Endothelial cell of umbilical vein (primary cell): ENCODE measurements around the gene SPINT2. TPM values are rescaled to one million over a fixed set of nuclear protein-coding genes. Genes with fewer than 3 reads are reported as not detected.

Experiments used
- BruUV-seq: library from RNA; stranded (reverse); fragments of 400-500 nt; replicated peaks from 2 replicates; lab custom pipeline; 2021; lab: Mats Ljungman, UMichigan
- CTCF ChIA-PET: fragments of 300-600, 350-600 bp; sonication (Branson Sonifier 250); formaldehyde crosslinking; loops from one replicate; lab custom pipeline; 2021; ENCODE audit warnings: antibody characterized with exemption, inconsistent platforms; lab: Charles Lee
- POLR2A ChIA-PET: fragments of 300-600, 350-600 bp; sonication (Branson Sonifier 250); formaldehyde crosslinking; loops from one replicate; lab custom pipeline; 2021; ENCODE audit warnings: antibody characterized with exemption, inconsistent platforms; lab: Charles Lee
- DNase-seq: peaks from one replicate; pipeline ENCODE4 v3.0.0-alpha.2; 2011; ENCODE audit warnings: low read depth, low spot score
- FAIRE-seq: peaks from 2 replicates; lab custom pipeline; 2011; peaks lifted over from hg19 to GRCh38; lab: Jason Lieb, UNC
- H2AFZ ChIP-seq: 2 replicates; pipeline ENCODE4 v1.6.0; 2012; ENCODE audit warnings: low read depth, low read length, control low read depth, inconsistent platforms
- H3K27ac ChIP-seq: 2 replicates; pipeline ENCODE4 v1.5.1; 2011; ENCODE audit warnings: low read depth, mild to moderate bottlenecking, control low read depth, low read length, moderate library complexity; ENCODE audit not compliant: insufficient read depth
- H3K27me3 ChIP-seq, 2 experiments: 2 replicates each; pipeline versions ENCODE4 v1.6.0 to v1.6.1; 2011; ENCODE audit warnings: low read length in 2 of 2, mixed read lengths in 1 of 2; ENCODE audit not compliant: control insufficient read depth in 2 of 2, insufficient read depth in 2 of 2
- H3K36me3 ChIP-seq, 2 experiments: 2 replicates in 1 of 2; 3 replicates in 1 of 2; pipeline ENCODE4 v1.5.1; 2011; ENCODE audit warnings: low read length in 2 of 2, mild to moderate bottlenecking in 1 of 2, moderate library complexity in 1 of 2; ENCODE audit not compliant: control insufficient read depth in 2 of 2, insufficient read depth in 2 of 2; ENCODE audit errors: extremely low read depth in 1 of 2
- H3K4me1 ChIP-seq: 3 replicates; pipeline ENCODE4 v1.5.1; 2011; ENCODE audit warnings: mild to moderate bottlenecking, low read length; ENCODE audit not compliant: control insufficient read depth, insufficient read depth; ENCODE audit errors: extremely low read depth
- H3K4me2 ChIP-seq: 2 replicates; pipeline ENCODE4 v1.6.1; 2011; ENCODE audit warnings: low read length, control low read depth, mixed read lengths; ENCODE audit not compliant: insufficient read depth
- H3K4me3 ChIP-seq, 3 experiments: fragments of 200-600 bp in 1 of 3; sonication (generic), shearing (Covaris generic) in 1 of 3; replicated peaks in 1 of 3; 2 replicates each; pipeline ENCODE4 v1.5.1; 2011 to 2016; ENCODE audit warnings: control low read depth in 3 of 3, low read length in 3 of 3, mild to moderate bottlenecking in 2 of 3, inconsistent platforms in 1 of 3, low read depth in 1 of 3, moderate library complexity in 1 of 3; ENCODE audit not compliant: insufficient read depth in 1 of 3
- H3K79me2 ChIP-seq: 2 replicates; pipeline ENCODE4 v1.6.0; 2012; ENCODE audit warnings: low read length, inconsistent platforms; ENCODE audit not compliant: control insufficient read depth, insufficient read depth
- H3K9ac ChIP-seq: replicated peaks from 2 replicates; pipeline ENCODE3; 2011; ENCODE audit warnings: low read length, control low read depth; ENCODE audit not compliant: insufficient read depth; ENCODE audit errors: extremely low read depth
- H3K9me1 ChIP-seq: replicated peaks from 3 replicates; pipeline ENCODE4 v1.6.0; 2011; ENCODE audit warnings: mild to moderate bottlenecking, low read length; ENCODE audit not compliant: control insufficient read depth, insufficient read depth; ENCODE audit errors: extremely low read depth
- H3K9me3 ChIP-seq: replicated peaks from 2 replicates; pipeline ENCODE4 v1.5.1; 2012; ENCODE audit warnings: low read length, inconsistent platforms; ENCODE audit not compliant: control insufficient read depth, insufficient read depth
- H4K20me1 ChIP-seq: replicated peaks from 2 replicates; pipeline ENCODE3; 2011; ENCODE audit warnings: mild to moderate bottlenecking, low read length; ENCODE audit not compliant: control insufficient read depth, insufficient read depth; ENCODE audit errors: extremely low read depth
- EZH2 ChIP-seq: IDR thresholded peaks from 2 replicates; pipeline ENCODE4 v1.6.1; 2012; ENCODE audit warnings: borderline replicate concordance, low read depth, mild to moderate bottlenecking, moderate library complexity, low read length, inconsistent platforms; ENCODE audit not compliant: severe bottlenecking
- FOS ChIP-seq: IDR thresholded peaks from 2 replicates; pipeline ENCODE4 v1.6.1; 2011; ENCODE audit warnings: mild to moderate bottlenecking, low read length, moderate library complexity, borderline replicate concordance; ENCODE audit not compliant: insufficient read depth
- GATA2 ChIP-seq: IDR thresholded peaks from 2 replicates; pipeline ENCODE4 v1.7.0; 2011; ENCODE audit warnings: low read depth, mild to moderate bottlenecking, moderate library complexity, mixed read lengths, low read length; ENCODE audit not compliant: insufficient read length, insufficient read depth
- JUN ChIP-seq: IDR thresholded peaks from 2 replicates; pipeline ENCODE4 v1.6.1; 2011; ENCODE audit warnings: borderline replicate concordance, low read depth; ENCODE audit not compliant: insufficient read length, insufficient read depth
- MYC ChIP-seq: IDR thresholded peaks from one replicate; pipeline ENCODE4 v1.6.1; 2011; ENCODE audit warnings: mild to moderate bottlenecking, low read depth, low read length
- POLR2A ChIP-seq: IDR thresholded peaks from 2 replicates; pipeline ENCODE4 v1.6.1; 2012; ENCODE audit warnings: low read depth, mild to moderate bottlenecking, control low read depth, low read length
- POLR2AphosphoS5 ChIP-seq: IDR thresholded peaks from 2 replicates; pipeline ENCODE4 v1.6.1; 2012; ENCODE audit warnings: low read depth, mild to moderate bottlenecking, control low read depth, low read length, moderate library complexity; ENCODE audit not compliant: insufficient read depth
- dilution Hi-C: fragments of 300-500 bp; cut with MboI; formaldehyde crosslinking; loops from one replicate; pipeline ENCODE4 v1.15.0; 2019; ENCODE audit warnings: low sequenced_read_pairs; ENCODE audit not compliant: extremely low pct_ligation_motif_present
- intact Hi-C: fragments of 100-400 bp; cut with micrococcal nuclease; formaldehyde crosslinking; loops from one replicate; pipeline ENCODE4 v1.10.0; 2022
- polyA plus RNA-seq, 4 experiments: library from polyadenylated mRNA; depleted of rRNA in 3 of 4; stranded (reverse) in 3 of 4; unstranded in 1 of 4; fragments of >200 nt; gene quantifications; 2 replicates each; pipeline versions ENCODE4 v1.2.1 to v1.2.3, GENCODE V29; 2011 to 2012; ENCODE audit warnings: missing spikeins in 1 of 4
- total RNA-seq: library from RNA; stranded (reverse); gene quantifications from 2 replicates; pipeline ENCODE4 v1.2.3, GENCODE V29; 2021
- TF ChIP-seq, protein P1 (sequence below), 2 donors: IDR thresholded peaks; 1 replicate in 1 of 2; 2 replicates in 1 of 2; pipeline ENCODE4 v1.5.1; 2011; ENCODE audit warnings: low read length in 2 of 2, mild to moderate bottlenecking in 2 of 2, moderate library complexity in 2 of 2, control low read depth in 1 of 2, inconsistent platforms in 1 of 2, low read depth in 1 of 2; ENCODE audit not compliant: insufficient read depth in 1 of 2; ENCODE audit errors: extremely low read depth in 1 of 2
- TF ChIP-seq, protein P2 (sequence below): IDR thresholded peaks from 2 replicates; pipeline ENCODE4 v1.6.1; 2011; ENCODE audit not compliant: insufficient read depth, insufficient read length

SPINT2 gene
- total and polyA plus RNA-seq, 2 donors (not counting 3 experiments of a cell fraction or from before 2014, with no cell fraction given), result 28.9 to 46.6 TPM

DNA sequence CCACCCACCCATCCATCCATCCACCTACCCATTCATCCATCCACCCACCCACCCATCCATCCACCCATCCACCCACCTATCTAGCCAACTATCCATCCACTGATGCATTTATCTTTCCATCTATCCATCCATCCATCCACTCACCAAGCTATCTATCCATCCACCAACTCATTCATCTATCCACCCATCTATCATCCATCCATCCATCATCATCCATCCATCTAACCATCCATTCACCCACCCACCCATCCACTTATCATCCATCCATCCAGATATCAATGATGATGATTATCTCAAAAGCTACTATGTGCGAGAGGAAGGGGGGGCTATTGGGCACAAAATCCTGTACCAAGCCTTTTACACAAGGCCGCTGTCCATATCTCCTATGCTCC lies 45.9 kb downstream of the SPINT2 start:
- H2AFZ ChIP-seq, result no peak overlapping the region
- dilution Hi-C loops, result no loop called here
- peaks cover 0 to 10% of the 10 kb centered on the region in 2 experiments for H3K36me3 ChIP-seq
- H3K79me2 ChIP-seq, result peaks cover 9% of the 10 kb centered on the region
- no peak for FAIRE-seq
- H3K27me3 ChIP-seq, result no peaks in the 10 kb centered on the region
- H3K9ac ChIP-seq, result no peak overlapping the region
- peaks cover 3% of the 10 kb centered on the region for H3K4me1 ChIP-seq
- no peak for DNase-seq
- ChIA-PET CTCF (interaction anchor here (0.8 kb wide), 1 partner anchor 408 kb away, joined by 3 read pairs; no protein-coding TSS in a partner anchor), POLR2A (interaction anchor here (0.5 kb wide), 1 partner anchor 49 kb away, joined by 3 read pairs; no protein-coding TSS in a partner anchor)
- no peaks in the 10 kb centered on the region for H3K9me1 ChIP-seq
- TF ChIP-seq, protein P1, sequence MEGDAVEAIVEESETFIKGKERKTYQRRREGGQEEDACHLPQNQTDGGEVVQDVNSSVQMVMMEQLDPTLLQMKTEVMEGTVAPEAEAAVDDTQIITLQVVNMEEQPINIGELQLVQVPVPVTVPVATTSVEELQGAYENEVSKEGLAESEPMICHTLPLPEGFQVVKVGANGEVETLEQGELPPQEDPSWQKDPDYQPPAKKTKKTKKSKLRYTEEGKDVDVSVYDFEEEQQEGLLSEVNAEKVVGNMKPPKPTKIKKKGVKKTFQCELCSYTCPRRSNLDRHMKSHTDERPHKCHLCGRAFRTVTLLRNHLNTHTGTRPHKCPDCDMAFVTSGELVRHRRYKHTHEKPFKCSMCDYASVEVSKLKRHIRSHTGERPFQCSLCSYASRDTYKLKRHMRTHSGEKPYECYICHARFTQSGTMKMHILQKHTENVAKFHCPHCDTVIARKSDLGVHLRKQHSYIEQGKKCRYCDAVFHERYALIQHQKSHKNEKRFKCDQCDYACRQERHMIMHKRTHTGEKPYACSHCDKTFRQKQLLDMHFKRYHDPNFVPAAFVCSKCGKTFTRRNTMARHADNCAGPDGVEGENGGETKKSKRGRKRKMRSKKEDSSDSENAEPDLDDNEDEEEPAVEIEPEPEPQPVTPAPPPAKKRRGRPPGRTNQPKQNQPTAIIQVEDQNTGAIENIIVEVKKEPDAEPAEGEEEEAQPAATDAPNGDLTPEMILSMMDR (IDR thresholded peaks at IDR 0.05; ENCODE audit: extremely low read depth in 1 of 2, insufficient read depth in 1 of 2, low read depth in 1 of 2, low read length in 2 of 2), result no peak
- no peak for TF ChIP-seq EZH2
- no peak for TF ChIP-seq POLR2AphosphoS5
- no peak for TF ChIP-seq POLR2A
- TF ChIP-seq FOS, result no peak
- no peak for TF ChIP-seq MYC
- no peak for TF ChIP-seq GATA2
- TF ChIP-seq JUN, result no peak
- TF ChIP-seq, protein P2, sequence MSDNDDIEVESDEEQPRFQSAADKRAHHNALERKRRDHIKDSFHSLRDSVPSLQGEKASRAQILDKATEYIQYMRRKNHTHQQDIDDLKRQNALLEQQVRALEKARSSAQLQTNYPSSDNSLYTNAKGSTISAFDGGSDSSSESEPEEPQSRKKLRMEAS, result no peak
- no peak overlapping the region for H3K4me3 ChIP-seq
- intact Hi-C loops, result no loop called here
- no peak overlapping the region for H3K4me2 ChIP-seq
- no peak overlapping the region for H3K27ac ChIP-seq
- H3K9me3 ChIP-seq, result no peaks in the 10 kb centered on the region
- BruUV-seq, result no TSS peak
- no peaks in the 10 kb centered on the region for H4K20me1 ChIP-seq
